ENCODE results near the gene CYP1A1.

Gene CYP1A1

GRCh38 chr15:74695597-74696397 lies 29.5 kb downstream of the CYP1A1 start, which contains the start of gene EDC3:
Gene EDC3, minus strand, starts transcription at chr15:74696024. Its CDS starts 20,900 bp downstream, at chr15:74675124.
- DNase-seq (ENCODE audit: low read depth in 3 of 3), result peak; percentile 79 to 89 (median 84)

GRCh38 chr15:74692327-74692726 lies 33.0 kb downstream of the CYP1A1 start:
- no peak for DNase-seq (ENCODE audit: low read depth in 3 of 3)

DNA sequence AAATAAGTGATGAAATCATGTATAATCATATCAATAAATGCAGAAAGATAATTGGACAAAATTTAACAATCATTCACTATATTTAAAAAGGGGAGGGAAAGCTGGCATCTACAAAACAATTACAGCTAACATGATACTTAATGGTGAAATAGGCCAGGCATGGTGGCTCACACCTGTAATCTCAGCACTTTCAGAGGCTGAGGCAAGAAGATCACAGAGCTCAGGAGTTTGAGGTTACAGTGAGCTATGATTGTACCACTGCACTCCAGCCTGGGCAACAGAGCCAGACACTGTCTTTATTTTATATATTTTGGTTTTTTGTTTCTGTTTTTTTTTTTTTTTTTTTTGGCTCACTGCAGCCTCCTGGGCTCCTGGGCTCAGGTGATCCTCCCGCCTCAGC lies 41.6 kb downstream of the CYP1A1 start:
- no peak for DNase-seq (ENCODE audit: low read depth in 3 of 3)

DNA sequence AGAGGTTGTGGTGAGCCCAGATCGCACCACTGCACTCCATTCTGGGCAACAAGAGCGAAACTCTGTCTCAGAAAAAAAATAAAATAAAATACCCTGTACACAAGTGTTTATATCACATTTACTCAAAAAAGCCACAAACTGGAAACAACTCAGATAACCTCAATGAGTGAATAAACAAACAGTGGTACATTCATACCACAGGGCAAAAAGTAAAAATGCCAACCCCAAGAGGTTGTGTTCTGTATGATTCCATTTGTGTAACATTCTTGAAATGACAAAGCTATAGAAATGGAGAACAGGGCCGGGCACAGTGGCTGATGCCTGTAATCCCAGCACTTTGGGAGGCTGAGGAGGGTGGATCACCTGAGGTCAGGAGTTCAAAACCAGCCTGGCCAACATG lies 42.4 kb downstream of the CYP1A1 start:
- no peak for DNase-seq (ENCODE audit: low read depth in 3 of 3)

DNA sequence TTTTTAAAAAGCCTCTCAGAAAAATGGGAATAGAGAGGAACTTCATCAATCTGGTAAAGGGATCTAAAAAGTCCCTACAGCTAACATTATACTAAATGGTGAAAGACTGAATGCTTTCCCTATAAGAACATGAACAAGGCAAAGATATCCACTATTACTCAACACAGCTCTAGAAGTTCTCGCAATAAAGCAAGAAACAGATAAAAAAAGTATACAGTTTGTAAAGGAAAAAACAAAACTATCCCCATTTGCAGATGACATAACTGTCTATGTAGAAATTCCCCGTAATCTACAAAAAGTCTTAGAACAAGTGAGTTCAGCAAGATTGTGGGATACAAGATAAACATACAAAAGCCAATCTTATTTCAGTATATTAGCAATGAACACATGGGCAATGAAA lies 44.9 kb downstream of the CYP1A1 start:
- DNase-seq (ENCODE audit: low read depth in 3 of 3), result no peak

- no peak for DNase-seq (ENCODE audit: low read depth in 3 of 3)
Observed at GRCh38 chr15:74676801-74677200, 48.5 kb downstream of the CYP1A1 start.

DNA sequence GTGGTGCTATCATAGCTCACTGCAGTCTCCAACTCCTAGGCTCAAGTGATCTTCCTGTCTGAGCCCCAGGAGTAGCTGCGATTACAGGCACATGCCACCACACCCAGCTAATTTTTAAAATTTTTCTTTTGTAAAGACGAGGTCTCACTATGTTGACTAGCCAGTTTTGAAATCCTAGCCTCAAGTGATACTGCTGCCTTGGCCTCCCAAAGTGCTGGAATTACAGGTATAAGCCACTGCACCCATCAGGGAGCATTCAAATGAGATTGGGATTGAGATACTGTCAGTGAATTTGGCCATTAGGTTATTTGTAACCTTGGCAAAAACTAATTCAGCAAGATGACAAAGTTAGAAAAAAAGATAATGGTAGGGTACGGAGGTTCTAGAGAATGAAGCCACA lies 51.2 kb downstream of the CYP1A1 start:
- no peak for DNase-seq (ENCODE audit: low read depth in 3 of 3)

DNA sequence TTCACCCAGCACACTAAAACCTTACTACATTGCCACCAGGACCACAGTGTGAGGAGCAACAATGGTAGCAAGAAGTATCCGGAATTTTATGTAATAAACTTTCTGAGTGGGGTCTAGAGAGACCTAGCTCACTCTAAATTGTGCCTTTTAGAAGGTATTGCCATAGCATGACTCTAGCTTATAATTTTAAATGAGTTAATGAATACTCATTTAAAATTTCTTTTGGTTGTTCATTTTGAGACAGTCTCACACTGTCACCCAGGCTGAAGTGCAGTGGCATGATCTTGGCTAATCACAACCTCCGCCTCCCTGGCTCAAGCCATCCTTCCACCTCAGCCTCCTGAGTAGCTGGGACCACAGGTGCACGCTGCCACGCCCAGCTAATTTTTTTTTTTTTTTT lies 55.7 kb downstream of the CYP1A1 start:
- no peak for DNase-seq (ENCODE audit: low read depth in 3 of 3)

All from stimulated activated CD4-positive, alpha-beta T cell treated with anti-CD3 and anti-CD28 coated beads, TNF-alpha, amount 100 ng/mL, for 24 hours (primary cell).